ENCODE results near the gene WWC2.
A peak's percentile ranks its signal among the peaks of the same experiment; 100 is the strongest.

WWC2 gene

GRCh38 chr4:183330841-183331240 is 231.8 kb downstream of the WWC2 start:
- Histone ChIP-seq H3K9ac (ENCODE audit: low read depth in 1 of 2, low read length in 2 of 2) (no peak overlapping the region), H3K4me3 (ENCODE audit: low read depth in 1 of 2, low read length in 2 of 2) (no peak overlapping the region), H3K27me3 (ENCODE audit: control insufficient read depth in 1 of 2, insufficient read depth in 2 of 2, low read length in 2 of 2) (peaks cover 0 to 3% of the 10 kb centered on the region in 2 donors), H3K9me3 (ENCODE audit: control insufficient read depth in 1 of 2, low read length in 2 of 2) (peaks cover 0 to 6% of the 10 kb centered on the region in 2 donors), H3K36me3 (ENCODE audit: control insufficient read depth in 1 of 2, insufficient read depth in 2 of 2, low read length in 2 of 2) (no peaks in the 10 kb centered on the region), H3K4me1 (ENCODE audit: control insufficient read depth in 1 of 2, insufficient read depth in 2 of 2, low read length in 2 of 2) (peaks cover 3 to 5% of the 10 kb centered on the region in 2 donors), H3K27ac (ENCODE audit: low read depth, low read length) (no peak overlapping the region)

DNA sequence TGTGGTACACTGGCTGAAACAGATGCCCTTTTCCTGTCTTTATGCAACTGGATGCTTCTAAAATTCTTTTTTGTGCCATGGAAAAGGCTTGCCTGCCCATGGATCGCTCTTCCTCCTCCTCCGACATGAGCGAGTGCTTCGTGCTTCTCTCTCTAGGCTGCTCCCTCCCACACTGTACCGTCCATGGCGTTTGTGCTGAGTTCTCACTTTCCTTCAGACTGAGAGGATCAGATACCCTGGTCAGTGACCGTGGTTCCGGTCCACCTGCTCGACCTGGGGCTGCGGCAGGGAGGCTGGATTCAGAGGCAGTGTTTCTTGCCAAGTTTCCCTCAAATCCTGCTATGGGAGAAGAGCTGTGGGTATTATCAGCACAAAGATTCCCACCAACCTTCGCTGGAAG is 233.4 kb downstream of the WWC2 start:
- Histone ChIP-seq H3K27me3 (ENCODE audit: control insufficient read depth in 1 of 2, insufficient read depth in 2 of 2, low read length in 2 of 2) (peaks cover 0 to 3% of the 10 kb centered on the region in 2 donors), H3K9ac (ENCODE audit: low read depth in 1 of 2, low read length in 2 of 2) (no peak overlapping the region), H3K36me3 (ENCODE audit: control insufficient read depth in 1 of 2, insufficient read depth in 2 of 2, low read length in 2 of 2) (no peaks in the 10 kb centered on the region), H3K9me3 (ENCODE audit: control insufficient read depth in 1 of 2, low read length in 2 of 2) (peaks cover 0 to 6% of the 10 kb centered on the region in 2 donors), H3K4me1 (ENCODE audit: control insufficient read depth in 1 of 2, insufficient read depth in 2 of 2, low read length in 2 of 2) (peaks cover 3 to 5% of the 10 kb centered on the region in 2 donors), H3K4me3 (ENCODE audit: low read depth in 1 of 2, low read length in 2 of 2) (no peak overlapping the region), H3K27ac (ENCODE audit: low read depth, low read length) (no peak overlapping the region)

- H3K27ac ChIP-seq (ENCODE audit: low read depth, low read length), result no peak overlapping the region
- peaks cover 0 to 6% of the 10 kb centered on the region in 2 donors for H3K9me3 ChIP-seq (ENCODE audit: control insufficient read depth in 1 of 2, low read length in 2 of 2)
- H3K4me1 ChIP-seq (ENCODE audit: control insufficient read depth in 1 of 2, insufficient read depth in 2 of 2, low read length in 2 of 2), result peaks cover 3 to 5% of the 10 kb centered on the region in 2 donors
- peaks cover 0 to 3% of the 10 kb centered on the region in 2 donors for H3K27me3 ChIP-seq (ENCODE audit: control insufficient read depth in 1 of 2, insufficient read depth in 2 of 2, low read length in 2 of 2)
- H3K36me3 ChIP-seq (ENCODE audit: control insufficient read depth in 1 of 2, insufficient read depth in 2 of 2, low read length in 2 of 2), result no peaks in the 10 kb centered on the region
- no peak overlapping the region for H3K4me3 ChIP-seq (ENCODE audit: low read depth in 1 of 2, low read length in 2 of 2)
- no peak overlapping the region for H3K9ac ChIP-seq (ENCODE audit: low read depth in 1 of 2, low read length in 2 of 2)
Observed at GRCh38 chr4:183333202-183333601, 234.1 kb downstream of the WWC2 start.

- Histone ChIP-seq H3K27me3 (ENCODE audit: control insufficient read depth in 1 of 2, insufficient read depth in 2 of 2, low read length in 2 of 2) (peaks cover 0 to 3% of the 10 kb centered on the region in 2 donors), H3K36me3 (ENCODE audit: control insufficient read depth in 1 of 2, insufficient read depth in 2 of 2, low read length in 2 of 2) (no peaks in the 10 kb centered on the region), H3K9ac (ENCODE audit: low read depth in 1 of 2, low read length in 2 of 2) (no peak overlapping the region), H3K4me3 (ENCODE audit: low read depth in 1 of 2, low read length in 2 of 2) (no peak overlapping the region), H3K4me1 (ENCODE audit: control insufficient read depth in 1 of 2, insufficient read depth in 2 of 2, low read length in 2 of 2) (peaks cover 3 to 5% of the 10 kb centered on the region in 2 donors), H3K27ac (ENCODE audit: low read depth, low read length) (no peak overlapping the region), H3K9me3 (ENCODE audit: control insufficient read depth in 1 of 2, low read length in 2 of 2) (peaks cover 0 to 5% of the 10 kb centered on the region in 2 donors)
Observed at GRCh38 chr4:183333983-183334382, 234.9 kb downstream of the WWC2 start.

DNA sequence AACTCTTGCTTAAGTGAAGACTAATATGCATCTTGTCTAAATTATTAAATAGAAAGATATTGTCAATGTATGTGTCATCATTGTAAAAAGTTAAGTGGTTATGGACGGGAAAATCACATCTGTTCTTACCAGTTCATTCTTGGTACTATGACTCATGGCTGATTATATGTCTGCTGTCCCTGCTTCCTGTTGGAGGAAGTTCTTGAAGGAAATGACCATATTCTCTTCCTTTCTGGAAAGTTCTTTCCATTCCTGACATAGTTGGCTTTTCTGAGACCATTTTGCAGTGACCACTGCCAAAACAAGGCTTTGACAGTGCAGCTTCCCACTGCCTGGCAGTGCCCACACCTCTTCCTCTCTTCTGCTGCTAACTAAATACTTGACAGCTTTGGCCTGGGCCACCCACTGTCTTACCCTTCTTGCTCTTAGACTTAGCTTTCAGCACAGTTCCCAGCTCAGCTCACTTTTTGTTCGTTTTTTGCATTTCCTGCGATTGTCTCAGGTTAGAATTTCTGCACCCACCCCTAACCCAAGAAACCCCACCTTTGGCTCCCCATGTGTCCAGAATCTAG is 236.4 kb downstream of the WWC2 start:
- Histone ChIP-seq H3K9ac (ENCODE audit: low read depth in 1 of 2, low read length in 2 of 2) (no peak overlapping the region), H3K4me1 (ENCODE audit: control insufficient read depth in 1 of 2, insufficient read depth in 2 of 2, low read length in 2 of 2) (peaks cover 3 to 5% of the 10 kb centered on the region in 2 donors), H3K9me3 (ENCODE audit: control insufficient read depth in 1 of 2, low read length in 2 of 2) (no peaks in the 10 kb centered on the region), H3K36me3 (ENCODE audit: control insufficient read depth in 1 of 2, insufficient read depth in 2 of 2, low read length in 2 of 2) (no peaks in the 10 kb centered on the region), H3K27me3 (ENCODE audit: control insufficient read depth in 1 of 2, insufficient read depth in 2 of 2, low read length in 2 of 2) (peaks cover 0 to 3% of the 10 kb centered on the region in 2 donors), H3K4me3 (ENCODE audit: low read depth in 1 of 2, low read length in 2 of 2) (no peak overlapping the region), H3K27ac (ENCODE audit: low read depth, low read length) (no peak overlapping the region)

DNA sequence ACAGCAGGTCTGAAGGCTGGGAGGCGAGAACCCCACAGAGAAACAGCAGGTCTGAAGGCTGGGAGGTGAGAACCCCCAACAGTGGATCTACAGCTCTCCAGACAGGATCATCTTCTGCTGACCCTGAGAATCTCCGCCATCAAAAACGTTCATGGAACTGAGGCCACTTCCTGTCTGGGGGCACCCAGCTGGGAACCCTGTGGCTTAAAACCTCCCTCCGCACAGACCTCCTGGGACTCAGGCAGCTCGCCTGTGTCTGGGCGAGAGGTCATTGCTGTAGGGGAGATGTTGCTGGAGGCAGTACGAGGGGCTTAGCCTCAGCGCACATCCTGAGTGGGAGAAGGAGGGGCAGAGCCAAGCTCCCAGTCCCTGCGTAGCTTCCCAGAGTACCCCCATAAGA is 238.3 kb downstream of the WWC2 start:
- H3K9me3 ChIP-seq (ENCODE audit: control insufficient read depth in 1 of 2, low read length in 2 of 2), result no peaks in the 10 kb centered on the region
- peaks cover 4 to 5% of the 10 kb centered on the region in 2 donors for H3K4me1 ChIP-seq (ENCODE audit: control insufficient read depth in 1 of 2, insufficient read depth in 2 of 2, low read length in 2 of 2)
- H3K36me3 ChIP-seq (ENCODE audit: control insufficient read depth in 1 of 2, insufficient read depth in 2 of 2, low read length in 2 of 2), result no peaks in the 10 kb centered on the region
- peaks cover 0 to 3% of the 10 kb centered on the region in 2 donors for H3K27me3 ChIP-seq (ENCODE audit: control insufficient read depth in 1 of 2, insufficient read depth in 2 of 2, low read length in 2 of 2)
- no peak overlapping the region for H3K4me3 ChIP-seq (ENCODE audit: low read depth in 1 of 2, low read length in 2 of 2)
- H3K9ac ChIP-seq (ENCODE audit: low read depth in 1 of 2, low read length in 2 of 2), result no peak overlapping the region
- no peak overlapping the region for H3K27ac ChIP-seq (ENCODE audit: low read depth, low read length)

- H3K4me3 ChIP-seq (ENCODE audit: low read depth in 1 of 2, low read length in 2 of 2), result no peak overlapping the region
- H3K4me1 ChIP-seq (ENCODE audit: control insufficient read depth in 1 of 2, insufficient read depth in 2 of 2, low read length in 2 of 2), result peaks cover 5 to 7% of the 10 kb centered on the region in 2 donors
- no peak overlapping the region for H3K27ac ChIP-seq (ENCODE audit: low read depth, low read length)
- H3K27me3 ChIP-seq (ENCODE audit: control insufficient read depth in 1 of 2, insufficient read depth in 2 of 2, low read length in 2 of 2), result peaks cover 0 to 3% of the 10 kb centered on the region in 2 donors
- H3K36me3 ChIP-seq (ENCODE audit: control insufficient read depth in 1 of 2, insufficient read depth in 2 of 2, low read length in 2 of 2), result no peaks in the 10 kb centered on the region
- no peak overlapping the region for H3K9ac ChIP-seq (ENCODE audit: low read depth in 1 of 2, low read length in 2 of 2)
- H3K9me3 ChIP-seq (ENCODE audit: control insufficient read depth in 1 of 2, low read length in 2 of 2), result no peaks in the 10 kb centered on the region
Observed at GRCh38 chr4:183337833-183338232, 238.8 kb downstream of the WWC2 start.

GRCh38 chr4:183342541-183343533 is 243.8 kb downstream of the WWC2 start:
- Histone ChIP-seq H3K36me3 (ENCODE audit: control insufficient read depth in 1 of 2, insufficient read depth in 2 of 2, low read length in 2 of 2) (no peaks in the 10 kb centered on the region), H3K4me1 (ENCODE audit: control insufficient read depth in 1 of 2, insufficient read depth in 2 of 2, low read length in 2 of 2) (peaks cover 3 to 4% of the 10 kb centered on the region in 2 donors), H3K27ac (ENCODE audit: low read depth, low read length) (no peak overlapping the region), H3K4me3 (ENCODE audit: low read depth in 1 of 2, low read length in 2 of 2) (peak overlapping the region; percentile 30 to 51), H3K9ac (ENCODE audit: low read depth in 1 of 2, low read length in 2 of 2) (peak overlapping the region; percentile 6 to 29), H3K9me3 (ENCODE audit: control insufficient read depth in 1 of 2, low read length in 2 of 2) (no peaks in the 10 kb centered on the region), H3K27me3 (ENCODE audit: control insufficient read depth in 1 of 2, insufficient read depth in 2 of 2, low read length in 2 of 2) (no peaks in the 10 kb centered on the region)

GRCh38 chr4:183343730-183344129 is 244.7 kb downstream of the WWC2 start:
- no peaks in the 10 kb centered on the region for H3K27me3 ChIP-seq (ENCODE audit: control insufficient read depth in 1 of 2, insufficient read depth in 2 of 2, low read length in 2 of 2)
- no peak overlapping the region for H3K9ac ChIP-seq (ENCODE audit: low read depth in 1 of 2, low read length in 2 of 2)
- no peak overlapping the region for H3K27ac ChIP-seq (ENCODE audit: low read depth, low read length)
- peaks cover 3 to 4% of the 10 kb centered on the region in 2 donors for H3K4me1 ChIP-seq (ENCODE audit: control insufficient read depth in 1 of 2, insufficient read depth in 2 of 2, low read length in 2 of 2)
- H3K36me3 ChIP-seq (ENCODE audit: control insufficient read depth in 1 of 2, insufficient read depth in 2 of 2, low read length in 2 of 2), result no peaks in the 10 kb centered on the region
- no peak overlapping the region for H3K4me3 ChIP-seq (ENCODE audit: low read depth in 1 of 2, low read length in 2 of 2)
- no peaks in the 10 kb centered on the region for H3K9me3 ChIP-seq (ENCODE audit: control insufficient read depth in 1 of 2, low read length in 2 of 2)

Measured in duodenal mucosa (tissue), 2 donors.